ENCODE data around the gene PHF1.
A peak's percentile ranks its signal among the peaks of the same experiment; 100 is the strongest.

PHF1 gene

DNA sequence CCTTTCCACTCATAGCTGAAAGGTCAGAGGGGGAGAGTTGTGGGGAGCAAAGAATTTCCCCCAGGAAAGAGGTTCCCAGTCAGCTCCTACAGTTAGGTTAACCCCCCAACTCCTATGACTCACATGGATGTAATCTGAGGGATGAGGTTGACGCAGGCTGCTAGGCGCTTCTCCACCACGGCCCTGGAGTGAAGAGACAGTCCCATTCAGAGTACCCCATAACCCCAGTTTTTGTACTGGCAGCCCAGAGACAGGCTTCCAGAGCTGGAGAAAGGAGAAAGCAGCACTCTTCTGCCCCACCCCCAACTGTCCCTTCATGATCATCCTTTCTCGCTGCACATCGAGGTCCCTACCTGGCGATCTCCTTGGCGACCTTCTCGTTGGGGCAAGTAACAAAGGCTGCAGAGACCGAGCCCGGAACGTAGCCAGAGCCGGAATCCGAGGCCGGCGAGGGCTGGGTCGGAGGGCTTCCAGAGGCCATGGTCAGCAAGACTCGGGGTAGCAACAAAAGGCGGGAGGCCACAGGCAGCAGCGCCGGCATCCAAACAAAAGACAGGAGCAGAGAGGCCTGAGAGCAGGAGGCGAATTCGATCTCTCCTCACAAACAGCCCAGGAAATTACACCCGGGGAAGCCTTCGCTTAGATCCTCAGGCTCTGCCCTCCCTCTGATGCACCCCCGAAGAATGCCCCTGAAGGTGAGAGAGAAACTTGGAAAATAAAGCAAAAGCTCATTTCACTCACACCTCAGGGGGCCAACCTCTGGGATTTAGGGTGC, 6.5 kb downstream of the PHF1 start:
- DNase-seq (ENCODE audit: low read depth in 2 of 2, low spot score in 1 of 2), result no peak

- peak; percentile 95 to 99 for DNase-seq (ENCODE audit: low read depth in 2 of 2, low spot score in 1 of 2)
Measured at GRCh38 chr6:33417903-33418689, 7.3 kb downstream of the PHF1 start, which contains the start of gene CUTA. Gene CUTA (minus strand): TSS chr6:33418107. CDS start chr6:33418000, 107 bp downstream.

GRCh38 chr6:33418690-33419291, 8.0 kb downstream of the PHF1 start:
- no peak for DNase-seq (ENCODE audit: low read depth in 2 of 2, low spot score in 1 of 2)

- no peak for DNase-seq (ENCODE audit: low read depth in 2 of 2, low spot score in 1 of 2)
Measured at GRCh38 chr6:33419580-33420490, 9.0 kb downstream of the PHF1 start, which contains the start of gene SYNGAP1. Gene SYNGAP1 (plus strand): TSS chr6:33420065. CDS start chr6:33420265, 200 bp downstream.

- no peak for DNase-seq (ENCODE audit: low read depth in 2 of 2, low spot score in 1 of 2)
Measured at GRCh38 chr6:33420491-33421343, 9.9 kb downstream of the PHF1 start.

DNA sequence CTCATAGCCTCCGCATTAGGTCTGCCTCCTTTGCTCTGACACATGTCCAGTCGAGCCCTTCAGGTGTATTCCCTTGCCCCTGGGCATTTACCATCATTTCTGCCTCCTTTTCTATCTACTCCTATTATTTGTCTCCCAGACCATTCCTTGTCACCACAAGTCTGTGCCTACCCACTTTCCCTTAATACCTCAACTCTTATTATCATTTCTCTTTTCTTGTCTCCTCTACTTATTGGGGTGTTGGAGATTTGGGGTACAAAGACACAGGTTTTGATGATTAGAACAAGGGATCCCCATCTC, 10.5 kb downstream of the PHF1 start:
- DNase-seq (ENCODE audit: low read depth in 2 of 2, low spot score in 1 of 2), result no peak

DNA sequence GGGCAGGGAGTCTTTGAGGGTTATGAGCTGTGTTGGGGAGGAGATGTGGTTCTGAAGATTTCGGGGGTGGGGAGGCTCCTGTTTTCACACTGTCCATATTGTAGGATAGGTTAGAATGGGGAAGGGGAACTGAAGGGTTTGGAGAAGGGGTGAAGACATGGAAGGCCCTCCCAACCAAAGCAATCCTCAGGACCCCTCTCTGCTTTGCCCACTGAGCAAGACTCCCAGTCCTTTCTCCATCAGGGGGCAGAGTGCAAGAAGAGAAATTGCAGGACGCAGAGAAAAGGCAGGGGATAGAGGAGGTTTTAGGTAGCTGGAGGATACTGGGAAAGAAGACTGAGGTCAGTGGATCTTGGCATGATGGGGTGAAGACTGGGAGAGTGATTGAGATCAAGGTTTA, 13.0 kb downstream of the PHF1 start:
- no peak for DNase-seq (ENCODE audit: low read depth in 2 of 2, low spot score in 1 of 2)

GRCh38 chr6:33424855-33425667, 14.2 kb downstream of the PHF1 start:
- no peak for DNase-seq (ENCODE audit: low read depth in 2 of 2, low spot score in 1 of 2)

GRCh38 chr6:33425668-33426577, 15.1 kb downstream of the PHF1 start:
- DNase-seq (ENCODE audit: low read depth in 2 of 2, low spot score in 1 of 2), result peak; percentile 62 to 70

DNA sequence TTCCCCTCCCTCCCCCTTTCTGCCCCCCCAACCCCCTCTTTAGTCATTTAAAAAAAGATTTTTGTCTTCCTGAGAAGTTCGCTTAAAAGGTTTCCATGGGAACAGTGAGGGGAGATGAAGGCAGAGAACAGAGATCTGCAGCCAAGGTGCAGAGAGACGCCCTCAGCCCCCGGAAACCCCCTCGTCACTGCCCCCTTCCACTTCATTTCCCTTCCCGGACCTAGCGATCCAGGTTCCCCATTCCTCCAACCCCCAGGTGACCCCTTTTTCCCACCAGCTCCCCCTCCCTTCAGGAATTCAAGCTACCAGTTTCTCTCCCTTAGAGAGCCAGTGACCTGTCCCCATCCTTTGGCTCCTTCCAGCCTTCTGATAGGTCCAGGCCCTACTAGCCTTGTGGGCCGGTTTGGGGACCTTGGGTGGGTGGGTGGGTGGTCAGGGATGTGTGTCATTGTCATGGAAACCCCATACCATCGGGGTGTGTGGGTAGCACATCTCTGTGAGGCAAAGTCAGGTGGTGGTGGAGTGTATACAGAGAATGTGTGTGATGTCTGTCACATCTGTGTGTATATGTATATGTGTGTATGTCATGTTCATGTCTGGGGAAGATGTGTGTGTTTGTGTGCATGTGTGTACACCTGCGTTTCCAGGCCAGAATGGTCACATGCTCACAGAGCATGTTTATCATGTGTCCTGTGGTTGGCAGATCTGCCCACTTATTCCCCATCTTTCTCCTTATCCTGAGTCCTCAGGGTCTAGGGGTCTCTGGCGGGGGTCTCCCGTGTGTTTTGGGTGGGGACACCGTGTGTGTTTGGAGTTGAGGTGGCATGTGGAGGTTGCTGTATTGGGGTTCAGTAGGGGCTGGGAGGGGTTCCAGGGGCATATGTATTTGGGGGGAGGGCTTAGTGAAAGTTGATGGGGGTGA, 16.0 kb downstream of the PHF1 start:
- no peak for DNase-seq (ENCODE audit: low read depth in 2 of 2, low spot score in 1 of 2)

- DNase-seq (ENCODE audit: low read depth in 2 of 2, low spot score in 1 of 2), result peak in 1 of 2 donors; percentile 46
Measured at GRCh38 chr6:33427585-33428223, 16.9 kb downstream of the PHF1 start.

GRCh38 chr6:33428224-33428965, 17.6 kb downstream of the PHF1 start:
- no peak for DNase-seq (ENCODE audit: low read depth in 2 of 2, low spot score in 1 of 2)

DNA sequence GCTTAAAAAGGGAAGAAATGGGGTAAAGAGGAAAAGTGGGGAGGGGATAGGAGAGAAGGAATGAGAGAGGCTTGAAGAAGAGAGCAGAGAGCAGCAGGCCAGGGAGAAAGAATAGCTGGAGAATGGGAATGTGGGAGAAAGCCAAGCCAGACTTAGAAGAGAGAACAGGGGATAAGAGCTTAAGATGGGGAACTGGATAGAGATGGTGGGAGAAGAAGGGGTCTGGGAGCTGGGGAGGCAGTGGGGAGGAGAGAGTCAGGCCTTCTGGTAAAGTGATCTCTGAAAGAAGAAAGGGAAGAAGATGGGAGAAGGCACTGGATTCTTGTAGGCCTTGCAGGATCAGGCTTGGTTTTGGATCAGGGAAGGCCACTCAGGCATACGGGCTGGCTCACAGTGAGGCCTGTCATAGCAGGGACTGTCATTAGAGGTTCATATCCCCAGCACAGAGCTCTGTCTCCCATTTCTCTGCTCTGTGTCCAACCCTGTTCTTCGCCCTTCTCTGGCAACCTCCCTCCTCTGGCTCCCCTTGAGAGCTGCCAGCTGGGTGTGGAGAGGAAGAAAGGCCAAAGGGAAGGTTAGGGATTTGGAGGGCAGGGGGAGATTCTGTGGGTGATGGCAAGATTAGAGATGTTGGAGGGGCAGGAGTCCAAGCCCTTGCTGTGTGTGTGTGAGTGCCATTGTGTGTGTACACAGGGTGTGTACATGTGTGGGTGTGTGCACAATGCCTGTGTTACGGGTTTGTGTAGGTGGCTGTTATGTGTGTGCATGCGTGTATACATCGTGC, 18.3 kb downstream of the PHF1 start:
- DNase-seq (ENCODE audit: low read depth in 2 of 2, low spot score in 1 of 2), result no peak

DNA sequence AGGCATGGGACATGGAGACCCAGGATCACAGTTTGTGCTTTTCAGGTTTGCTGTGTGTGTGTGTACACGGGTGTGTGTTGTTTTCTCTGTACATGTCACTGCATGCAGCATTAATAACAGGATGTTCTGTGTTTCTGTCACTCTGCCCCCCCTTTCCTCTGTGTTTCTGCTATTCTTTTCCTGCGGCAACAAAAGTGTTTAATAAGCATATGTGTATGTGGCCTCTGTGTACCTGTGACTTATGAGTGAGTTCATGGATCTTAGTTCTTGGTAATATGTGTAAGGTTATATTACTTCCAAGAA, 18.9 kb downstream of the PHF1 start:
- DNase-seq (ENCODE audit: low read depth in 2 of 2, low spot score in 1 of 2), result no peak

DNA sequence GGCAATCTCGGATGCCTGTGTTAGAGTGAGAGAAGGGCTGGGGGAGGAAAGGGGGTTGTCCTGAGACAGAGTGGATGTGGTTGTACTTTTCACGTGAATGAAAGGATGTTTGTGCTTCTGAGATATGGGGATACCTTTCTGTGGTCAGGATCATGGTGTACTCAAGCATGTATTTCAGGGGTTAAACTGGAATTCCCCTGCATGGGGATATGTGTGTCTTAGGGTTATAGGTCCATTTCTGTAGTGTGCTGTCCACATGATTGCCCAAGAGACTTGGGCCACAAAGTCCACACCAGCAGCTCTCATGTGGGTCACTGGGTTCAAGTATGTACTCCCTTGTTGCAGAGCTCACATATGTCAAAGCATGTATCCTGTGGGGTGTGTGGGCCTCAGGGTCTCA, 19.5 kb downstream of the PHF1 start:
- no peak for DNase-seq (ENCODE audit: low read depth in 2 of 2, low spot score in 1 of 2)
